ENCODE data around the gene CCDC85C. TPM values are rescaled to one million over a fixed set of nuclear protein-coding genes. Genes with fewer than 3 reads are reported as not detected.

CCDC85C gene
- total RNA-seq, 1 donor from 2014 or later: 16.6 TPM

DNA sequence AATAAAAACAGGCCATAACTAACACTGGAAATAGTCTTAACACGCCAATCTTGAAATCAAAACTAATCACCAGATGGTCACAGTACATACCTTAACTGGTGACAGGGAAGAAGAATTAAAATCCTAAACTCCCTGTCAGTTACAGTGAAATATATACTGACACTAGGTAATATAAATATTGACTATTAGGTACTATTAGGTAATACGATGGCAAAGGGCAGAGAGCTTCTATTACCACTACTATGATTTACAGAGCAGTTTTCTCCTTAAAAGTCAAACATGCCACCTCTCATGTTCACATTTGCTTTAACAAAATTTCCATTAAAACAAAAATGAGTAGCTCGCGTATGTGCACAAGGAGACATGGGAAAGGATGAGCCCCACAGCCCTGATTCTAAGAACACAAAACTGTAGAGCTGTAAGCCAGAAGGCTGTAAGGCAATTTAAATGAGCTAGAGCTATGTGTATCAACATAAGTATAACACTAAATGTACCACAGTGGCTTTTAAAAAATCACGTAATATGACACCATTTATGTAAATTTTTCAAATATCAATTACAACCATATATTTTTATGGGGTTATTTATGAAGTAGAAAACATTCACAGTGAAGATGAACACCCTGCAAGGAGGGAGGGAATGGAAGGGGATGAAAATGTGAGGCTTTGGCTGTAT, 142.5 kb downstream of the CCDC85C start:
- H3K4me2 ChIP-seq (ENCODE audit: low read length): no peak overlapping the region
- H3K27me3 Mint-ChIP-seq (ENCODE audit: low read depth, unreplicated experiment): no peaks in the 10 kb centered on the region
- H3K9me3 Mint-ChIP-seq (ENCODE audit: unreplicated experiment): no peaks in the 10 kb centered on the region
- peaks cover 24% of the 10 kb centered on the region for H3K36me3 Mint-ChIP-seq (ENCODE audit: low read depth, unreplicated experiment)
- no peak overlapping the region for H3K4me3 ChIP-seq (ENCODE audit: insufficient read depth, low read depth, low read length)
- no peaks in the 10 kb centered on the region for H3K27me3 ChIP-seq (ENCODE audit: insufficient read depth, low read length)
- no peaks in the 10 kb centered on the region for H3K9me3 ChIP-seq (ENCODE audit: insufficient read depth, low read depth, low read length)
- H3K27ac Mint-ChIP-seq (ENCODE audit: unreplicated experiment): no peak overlapping the region
- peaks cover 24% of the 10 kb centered on the region for H3K36me3 ChIP-seq (ENCODE audit: insufficient read depth, low read length)
- H3K9ac ChIP-seq (ENCODE audit: low read length): no peak overlapping the region
- H3K27ac ChIP-seq (ENCODE audit: low read depth, low read length): no peak overlapping the region
- H2AFZ ChIP-seq (ENCODE audit: low read depth, low read length): no peak overlapping the region
- FAIRE-seq (no peak), DNase-seq (ENCODE audit: low read depth) (no peak)
- TF ChIP-seq EZH2 (IDR thresholded peaks at IDR 0.05; ENCODE audit: insufficient read depth, low read length): no peak
- TF ChIP-seq, protein P1, sequence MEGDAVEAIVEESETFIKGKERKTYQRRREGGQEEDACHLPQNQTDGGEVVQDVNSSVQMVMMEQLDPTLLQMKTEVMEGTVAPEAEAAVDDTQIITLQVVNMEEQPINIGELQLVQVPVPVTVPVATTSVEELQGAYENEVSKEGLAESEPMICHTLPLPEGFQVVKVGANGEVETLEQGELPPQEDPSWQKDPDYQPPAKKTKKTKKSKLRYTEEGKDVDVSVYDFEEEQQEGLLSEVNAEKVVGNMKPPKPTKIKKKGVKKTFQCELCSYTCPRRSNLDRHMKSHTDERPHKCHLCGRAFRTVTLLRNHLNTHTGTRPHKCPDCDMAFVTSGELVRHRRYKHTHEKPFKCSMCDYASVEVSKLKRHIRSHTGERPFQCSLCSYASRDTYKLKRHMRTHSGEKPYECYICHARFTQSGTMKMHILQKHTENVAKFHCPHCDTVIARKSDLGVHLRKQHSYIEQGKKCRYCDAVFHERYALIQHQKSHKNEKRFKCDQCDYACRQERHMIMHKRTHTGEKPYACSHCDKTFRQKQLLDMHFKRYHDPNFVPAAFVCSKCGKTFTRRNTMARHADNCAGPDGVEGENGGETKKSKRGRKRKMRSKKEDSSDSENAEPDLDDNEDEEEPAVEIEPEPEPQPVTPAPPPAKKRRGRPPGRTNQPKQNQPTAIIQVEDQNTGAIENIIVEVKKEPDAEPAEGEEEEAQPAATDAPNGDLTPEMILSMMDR (IDR thresholded peaks at IDR 0.05; ENCODE audit: insufficient read depth, low read depth, low read length): no peak
- no peak overlapping the region for H3K4me3 Mint-ChIP-seq (ENCODE audit: unreplicated experiment)
- H3K4me1 Mint-ChIP-seq (ENCODE audit: low read depth, unreplicated experiment): peaks cover 16% of the 10 kb centered on the region
- no peaks in the 10 kb centered on the region for H3K4me1 ChIP-seq (ENCODE audit: insufficient read depth, low read length)
- H3K79me2 ChIP-seq (ENCODE audit: insufficient read depth, low read length): peaks cover 12% of the 10 kb centered on the region
- H4K20me1 ChIP-seq (ENCODE audit: insufficient read depth, low read length): peaks cover 14% of the 10 kb centered on the region

DNA sequence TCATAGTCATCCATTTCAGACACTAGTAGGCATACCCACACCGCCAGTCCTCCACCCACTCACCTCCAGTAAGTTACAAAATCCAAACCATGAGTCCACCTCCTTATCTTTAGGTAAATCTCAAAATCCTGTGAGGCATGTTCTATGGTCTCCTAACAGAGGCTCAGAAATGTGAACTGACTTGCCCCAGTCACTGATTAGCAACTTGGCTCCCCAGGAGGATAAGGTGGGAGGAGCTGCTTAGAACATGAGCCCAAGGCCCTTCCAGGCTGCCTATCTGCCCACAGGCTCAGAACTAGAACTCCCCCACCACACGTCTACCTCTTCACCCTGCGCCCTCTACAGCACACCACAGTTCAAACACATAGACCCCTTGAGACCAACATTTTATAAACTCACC, 143.2 kb downstream of the CCDC85C start:
- H4K20me1 ChIP-seq (ENCODE audit: insufficient read depth, low read length): peaks cover 8% of the 10 kb centered on the region
- no peak for FAIRE-seq
- no peaks in the 10 kb centered on the region for H3K27me3 ChIP-seq (ENCODE audit: insufficient read depth, low read length)
- H3K4me1 ChIP-seq (ENCODE audit: insufficient read depth, low read length): no peaks in the 10 kb centered on the region
- peaks cover 26% of the 10 kb centered on the region for H3K36me3 ChIP-seq (ENCODE audit: insufficient read depth, low read length)
- peaks cover 14% of the 10 kb centered on the region for H3K4me1 Mint-ChIP-seq (ENCODE audit: low read depth, unreplicated experiment)
- TF ChIP-seq, protein P1 (IDR thresholded peaks at IDR 0.05; ENCODE audit: insufficient read depth, low read depth, low read length): no peak
- TF ChIP-seq EZH2 (IDR thresholded peaks at IDR 0.05; ENCODE audit: insufficient read depth, low read length): no peak
- H3K79me2 ChIP-seq (ENCODE audit: insufficient read depth, low read length): peaks cover 7% of the 10 kb centered on the region
- DNase-seq (ENCODE audit: low read depth): peak; percentile 24
- H3K9me3 ChIP-seq (ENCODE audit: insufficient read depth, low read depth, low read length): no peaks in the 10 kb centered on the region
- no peak overlapping the region for H3K4me3 ChIP-seq (ENCODE audit: insufficient read depth, low read depth, low read length)
- no peaks in the 10 kb centered on the region for H3K9me3 Mint-ChIP-seq (ENCODE audit: unreplicated experiment)
- H3K4me2 ChIP-seq (ENCODE audit: low read length): no peak overlapping the region
- peaks cover 24% of the 10 kb centered on the region for H3K36me3 Mint-ChIP-seq (ENCODE audit: low read depth, unreplicated experiment)
- H3K27me3 Mint-ChIP-seq (ENCODE audit: low read depth, unreplicated experiment): no peaks in the 10 kb centered on the region
- H3K27ac ChIP-seq (ENCODE audit: low read depth, low read length): no peak overlapping the region
- H3K9ac ChIP-seq (ENCODE audit: low read length): no peak overlapping the region
- H2AFZ ChIP-seq (ENCODE audit: low read depth, low read length): no peak overlapping the region
- no peak overlapping the region for H3K27ac Mint-ChIP-seq (ENCODE audit: unreplicated experiment)
- no peak overlapping the region for H3K4me3 Mint-ChIP-seq (ENCODE audit: unreplicated experiment)

GRCh38 chr14:99459481-99460100, 144.4 kb downstream of the CCDC85C start:
- no peak overlapping the region for H3K9ac ChIP-seq (ENCODE audit: low read length)
- H2AFZ ChIP-seq (ENCODE audit: low read depth, low read length): no peak overlapping the region
- no peak for DNase-seq (ENCODE audit: low read depth)
- Mint-ChIP-seq H3K9me3 (ENCODE audit: unreplicated experiment) (no peaks in the 10 kb centered on the region), H3K27ac (ENCODE audit: unreplicated experiment) (no peak overlapping the region), H3K27me3 (ENCODE audit: low read depth, unreplicated experiment) (no peaks in the 10 kb centered on the region), H3K36me3 (ENCODE audit: low read depth, unreplicated experiment) (peaks cover 24% of the 10 kb centered on the region), H3K4me3 (ENCODE audit: unreplicated experiment) (no peak overlapping the region), H3K4me1 (ENCODE audit: low read depth, unreplicated experiment) (peaks cover 16% of the 10 kb centered on the region)
- no peak for FAIRE-seq
- no peak overlapping the region for H3K4me3 ChIP-seq (ENCODE audit: insufficient read depth, low read depth, low read length)
- H4K20me1 ChIP-seq (ENCODE audit: insufficient read depth, low read length): peaks cover 4% of the 10 kb centered on the region
- TF ChIP-seq, protein P1 (IDR thresholded peaks at IDR 0.05; ENCODE audit: insufficient read depth, low read depth, low read length): no peak
- no peak for TF ChIP-seq EZH2 (IDR thresholded peaks at IDR 0.05; ENCODE audit: insufficient read depth, low read length)
- H3K9me3 ChIP-seq (ENCODE audit: insufficient read depth, low read depth, low read length): no peaks in the 10 kb centered on the region
- no peaks in the 10 kb centered on the region for H3K79me2 ChIP-seq (ENCODE audit: insufficient read depth, low read length)
- no peak overlapping the region for H3K27ac ChIP-seq (ENCODE audit: low read depth, low read length)
- no peaks in the 10 kb centered on the region for H3K27me3 ChIP-seq (ENCODE audit: insufficient read depth, low read length)
- H3K36me3 ChIP-seq (ENCODE audit: insufficient read depth, low read length): peaks cover 24% of the 10 kb centered on the region
- no peaks in the 10 kb centered on the region for H3K4me1 ChIP-seq (ENCODE audit: insufficient read depth, low read length)
- no peak overlapping the region for H3K4me2 ChIP-seq (ENCODE audit: low read length)
